ENCODE measurements around the gene SCLY. TPM values are rescaled to one million over a fixed set of nuclear protein-coding genes. Genes with fewer than 3 reads are reported as not detected.
A peak's percentile ranks its signal among the peaks of the same experiment; 100 is the strongest.

Gene SCLY
- total RNA-seq, 1 experiment from 2014 or later: 40.1 TPM

GRCh38 chr2:238143239-238143951 is 82.6 kb downstream of the SCLY start:
- H3K9me3 Mint-ChIP-seq (ENCODE audit: unreplicated experiment): no peaks in the 10 kb centered on the region
- H3K36me3 Mint-ChIP-seq (ENCODE audit: insufficient read depth, unreplicated experiment): no peaks in the 10 kb centered on the region
- peak overlapping the region; percentile 44 for H3K27ac Mint-ChIP-seq (ENCODE audit: low read depth, unreplicated experiment)
- peak; percentile 79 for DNase-seq (ENCODE audit: unreplicated experiment)
- H3K4me3 Mint-ChIP-seq (ENCODE audit: unreplicated experiment): no peak overlapping the region
- intact Hi-C loops (cut with micrococcal nuclease): no loop called here
- CTCF ChIA-PET: interaction anchor here (0.6 to 0.9 kb wide), 2 partner anchors 145 to 220 kb away, joined by 3 to 4 read pairs; no protein-coding TSS in a partner anchor
- POLR2A ChIA-PET: interaction anchor here (0.9 kb wide), 1 partner anchor 83 kb away, joined by 3 read pairs; the partner anchor contains the start of gene SCLY
- BruUV-seq (replicated peaks): no TSS peak
- H3K4me1 Mint-ChIP-seq (ENCODE audit: insufficient read depth, unreplicated experiment): peaks cover 20% of the 10 kb centered on the region
- no peaks in the 10 kb centered on the region for H3K27me3 Mint-ChIP-seq (ENCODE audit: insufficient read depth, unreplicated experiment)
- TF ChIP-seq, protein P1, sequence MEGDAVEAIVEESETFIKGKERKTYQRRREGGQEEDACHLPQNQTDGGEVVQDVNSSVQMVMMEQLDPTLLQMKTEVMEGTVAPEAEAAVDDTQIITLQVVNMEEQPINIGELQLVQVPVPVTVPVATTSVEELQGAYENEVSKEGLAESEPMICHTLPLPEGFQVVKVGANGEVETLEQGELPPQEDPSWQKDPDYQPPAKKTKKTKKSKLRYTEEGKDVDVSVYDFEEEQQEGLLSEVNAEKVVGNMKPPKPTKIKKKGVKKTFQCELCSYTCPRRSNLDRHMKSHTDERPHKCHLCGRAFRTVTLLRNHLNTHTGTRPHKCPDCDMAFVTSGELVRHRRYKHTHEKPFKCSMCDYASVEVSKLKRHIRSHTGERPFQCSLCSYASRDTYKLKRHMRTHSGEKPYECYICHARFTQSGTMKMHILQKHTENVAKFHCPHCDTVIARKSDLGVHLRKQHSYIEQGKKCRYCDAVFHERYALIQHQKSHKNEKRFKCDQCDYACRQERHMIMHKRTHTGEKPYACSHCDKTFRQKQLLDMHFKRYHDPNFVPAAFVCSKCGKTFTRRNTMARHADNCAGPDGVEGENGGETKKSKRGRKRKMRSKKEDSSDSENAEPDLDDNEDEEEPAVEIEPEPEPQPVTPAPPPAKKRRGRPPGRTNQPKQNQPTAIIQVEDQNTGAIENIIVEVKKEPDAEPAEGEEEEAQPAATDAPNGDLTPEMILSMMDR (IDR thresholded peaks at IDR 0.05; ENCODE audit: unreplicated experiment): no peak

DNA sequence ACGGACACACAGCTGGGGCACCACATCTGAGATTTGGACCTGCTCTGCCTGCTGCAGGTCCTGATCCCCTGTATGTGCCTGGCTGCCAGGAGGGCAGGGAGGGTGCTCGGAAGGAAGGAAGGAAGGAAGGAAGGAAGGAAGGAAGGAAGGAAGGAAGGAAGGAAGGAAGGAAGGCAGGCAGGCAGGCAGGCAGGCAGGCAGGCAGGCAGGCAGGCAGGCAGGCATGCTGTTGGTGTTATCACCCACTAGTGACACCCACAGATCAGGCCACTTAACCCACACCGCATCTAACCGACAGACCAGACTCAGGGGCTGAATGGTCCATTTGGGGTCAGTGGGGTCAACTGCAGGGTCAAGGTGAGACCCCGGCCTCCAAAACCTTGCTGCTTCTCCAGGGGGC is 83.5 kb downstream of the SCLY start:
- POLR2A ChIA-PET: no interaction called here
- TF ChIP-seq, protein P1 (IDR thresholded peaks at IDR 0.05; ENCODE audit: unreplicated experiment): no peak
- no TSS peak for BruUV-seq (replicated peaks)
- no peak for DNase-seq (ENCODE audit: unreplicated experiment)
- CTCF ChIA-PET: interaction anchor here (0.9 kb wide), 1 partner anchor 221 kb away, joined by 4 read pairs; no protein-coding TSS in a partner anchor
- Mint-ChIP-seq H3K27me3 (ENCODE audit: insufficient read depth, unreplicated experiment) (no peaks in the 10 kb centered on the region), H3K36me3 (ENCODE audit: insufficient read depth, unreplicated experiment) (no peaks in the 10 kb centered on the region), H3K4me3 (ENCODE audit: unreplicated experiment) (no peak overlapping the region), H3K9me3 (ENCODE audit: unreplicated experiment) (no peaks in the 10 kb centered on the region), H3K4me1 (ENCODE audit: insufficient read depth, unreplicated experiment) (peaks cover 20% of the 10 kb centered on the region), H3K27ac (ENCODE audit: low read depth, unreplicated experiment) (peak overlapping the region; percentile 44)
- intact Hi-C loops (cut with micrococcal nuclease): no loop called here

- intact Hi-C loops (cut with micrococcal nuclease): no loop called here
- no peak for DNase-seq (ENCODE audit: unreplicated experiment)
- ChIA-PET CTCF (no interaction called here), POLR2A (no interaction called here)
- Mint-ChIP-seq H3K36me3 (ENCODE audit: insufficient read depth, unreplicated experiment) (no peaks in the 10 kb centered on the region), H3K27ac (ENCODE audit: low read depth, unreplicated experiment) (no peak overlapping the region), H3K9me3 (ENCODE audit: unreplicated experiment) (no peaks in the 10 kb centered on the region), H3K4me1 (ENCODE audit: insufficient read depth, unreplicated experiment) (peaks cover 20% of the 10 kb centered on the region), H3K27me3 (ENCODE audit: insufficient read depth, unreplicated experiment) (no peaks in the 10 kb centered on the region), H3K4me3 (ENCODE audit: unreplicated experiment) (no peak overlapping the region)
- no TSS peak for BruUV-seq (replicated peaks)
- TF ChIP-seq, protein P1 (IDR thresholded peaks at IDR 0.05; ENCODE audit: unreplicated experiment): no peak
These were observed 84.2 kb downstream of the SCLY start for GRCh38 chr2:238145046-238145445.

GRCh38 chr2:238145851-238146250 is 85.0 kb downstream of the SCLY start:
- CTCF ChIA-PET: no interaction called here
- Mint-ChIP-seq H3K4me3 (ENCODE audit: unreplicated experiment) (no peak overlapping the region), H3K27me3 (ENCODE audit: insufficient read depth, unreplicated experiment) (no peaks in the 10 kb centered on the region)

More at GRCh38 chr2:238145851-238146250, 85.0 kb downstream of the SCLY start:
- intact Hi-C loops (cut with micrococcal nuclease): no loop called here
- TF ChIP-seq, protein P1 (IDR thresholded peaks at IDR 0.05; ENCODE audit: unreplicated experiment): no peak
- Mint-ChIP-seq H3K9me3 (ENCODE audit: unreplicated experiment) (no peaks in the 10 kb centered on the region), H3K36me3 (ENCODE audit: insufficient read depth, unreplicated experiment) (no peaks in the 10 kb centered on the region), H3K27ac (ENCODE audit: low read depth, unreplicated experiment) (no peak overlapping the region), H3K4me1 (ENCODE audit: insufficient read depth, unreplicated experiment) (peaks cover 20% of the 10 kb centered on the region)
- POLR2A ChIA-PET: no interaction called here
- no TSS peak for BruUV-seq (replicated peaks)
- DNase-seq (ENCODE audit: unreplicated experiment): no peak

Data from MCF 10A (cell line).